ENCODE measurements around the gene RPTOR.

The RPTOR gene

DNA sequence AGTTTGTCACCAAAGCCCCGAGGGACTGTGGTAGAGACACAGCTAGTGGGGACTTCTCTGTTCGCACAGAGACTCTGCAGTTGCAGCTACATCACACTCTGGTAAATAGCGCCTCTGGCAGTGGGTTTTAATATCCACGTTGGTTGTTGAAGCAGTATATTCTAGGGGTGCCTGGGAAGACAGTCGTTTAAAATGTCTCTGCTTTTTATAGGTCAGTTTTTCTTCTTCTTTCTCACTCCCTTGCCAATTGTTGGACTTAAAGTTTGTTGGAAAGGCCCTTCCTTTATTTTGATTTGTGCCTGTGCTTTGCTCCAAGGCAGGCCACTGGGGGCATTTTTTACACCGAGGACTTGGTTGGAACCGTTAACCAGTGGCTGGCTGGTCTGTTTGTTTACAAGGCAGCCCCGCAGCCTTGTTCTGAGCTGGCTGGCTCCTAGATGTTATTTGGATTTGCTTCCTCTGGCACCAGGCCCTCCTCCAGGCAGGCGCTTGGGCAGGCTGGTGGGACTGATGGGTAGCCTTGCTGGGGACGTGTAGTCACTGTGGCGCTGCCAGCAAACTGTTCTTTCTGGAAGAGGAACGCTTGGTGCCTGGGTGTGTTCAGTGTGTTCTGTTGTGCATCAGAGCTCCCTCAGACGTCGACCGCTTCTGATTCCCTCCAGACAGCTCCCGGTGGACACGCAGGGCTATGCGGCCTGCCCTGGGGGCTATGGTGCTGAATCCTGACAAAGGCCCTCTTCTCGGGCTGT, 228.8 kb downstream of the RPTOR start:
- DNase-seq, result no peak

DNA sequence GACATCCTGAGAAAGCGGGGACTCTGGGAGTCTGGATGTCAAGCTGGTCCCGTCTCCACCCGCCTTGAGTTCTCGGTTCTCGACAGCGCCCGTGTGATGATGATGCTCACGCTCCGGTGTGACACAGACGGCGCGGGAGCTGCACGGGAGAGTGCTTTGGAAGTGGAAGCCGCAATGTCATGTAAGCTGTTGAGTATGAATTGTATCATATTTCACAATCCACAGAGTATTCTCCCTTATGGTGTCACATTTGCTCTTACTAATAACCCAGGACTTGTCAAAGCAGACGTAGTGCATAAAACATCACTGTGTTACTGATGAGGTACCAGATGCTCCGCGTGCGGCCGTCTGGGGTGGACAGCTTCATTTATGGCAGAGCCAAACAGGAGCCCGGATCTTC, 229.5 kb downstream of the RPTOR start:
- no peak for DNase-seq

DNA sequence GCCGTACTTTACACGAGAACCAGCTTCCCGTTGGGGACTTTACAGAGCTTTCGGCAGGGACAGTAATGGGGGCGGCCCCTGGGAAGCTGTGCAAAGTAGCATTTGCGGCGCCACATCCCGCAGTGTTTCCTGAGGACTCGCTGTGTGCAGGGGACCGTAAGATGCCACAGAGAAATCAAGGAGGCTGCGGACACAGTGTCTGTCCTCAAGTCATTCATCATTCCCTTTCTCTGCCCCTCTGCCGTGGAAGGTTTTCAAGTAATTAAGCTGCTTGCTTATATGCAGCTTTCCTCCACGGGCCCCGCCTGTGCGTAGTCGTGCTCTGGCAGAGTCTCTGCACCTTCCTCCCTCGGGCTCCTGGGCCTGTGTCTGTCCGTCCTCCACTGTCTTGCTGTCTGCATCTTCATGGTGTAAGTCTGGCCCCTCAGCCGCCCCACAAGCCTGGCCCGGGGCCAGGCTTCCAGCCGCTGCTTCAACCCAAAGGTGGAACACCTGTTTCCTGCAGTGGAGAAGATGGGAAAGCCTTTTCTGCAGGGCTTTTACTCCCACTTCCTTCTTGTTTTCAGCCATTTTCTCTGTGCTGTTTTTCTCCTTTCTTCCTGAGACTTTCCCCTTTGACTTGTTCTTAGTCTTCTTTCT, 230.1 kb downstream of the RPTOR start:
- no peak for DNase-seq

DNA sequence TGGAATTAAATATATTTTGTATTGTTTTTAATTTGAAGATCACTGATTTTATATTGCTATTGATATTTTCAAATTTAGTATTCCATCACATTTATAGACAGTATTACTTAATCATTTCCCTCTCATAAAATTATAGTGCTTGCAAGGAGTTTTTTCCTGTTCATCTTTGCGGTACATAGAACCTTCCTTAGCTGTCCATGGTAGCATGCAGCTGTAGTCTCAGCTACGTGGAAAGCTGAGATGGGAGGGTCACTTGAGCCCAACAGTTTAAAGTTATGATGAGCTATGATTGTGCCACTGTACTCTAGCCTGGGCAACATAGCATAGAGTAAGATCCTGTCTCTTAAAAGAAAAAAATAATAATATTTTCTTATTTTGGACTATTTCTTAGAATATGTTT, 231.2 kb downstream of the RPTOR start:
- DNase-seq, result no peak

DNA sequence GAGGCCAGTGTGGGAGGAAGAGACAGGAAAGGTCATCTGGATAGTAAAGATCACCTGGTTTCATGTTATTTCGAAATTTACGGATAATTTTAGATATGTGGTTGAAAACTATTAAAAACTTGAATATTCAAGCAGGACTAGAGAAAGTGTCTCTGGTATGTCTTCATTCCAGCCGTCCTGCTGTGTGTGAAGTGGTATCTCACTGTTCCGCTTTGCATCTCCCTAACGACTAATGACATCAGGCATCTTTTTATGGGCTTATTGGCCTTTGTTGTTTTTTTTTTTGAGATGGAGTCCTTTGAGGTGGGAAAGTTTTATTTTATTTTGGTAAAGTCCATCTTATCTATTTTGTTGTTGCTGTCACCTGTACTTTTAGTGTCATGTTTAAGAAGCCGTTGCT, 232.6 kb downstream of the RPTOR start:
- DNase-seq, result no peak

DNA sequence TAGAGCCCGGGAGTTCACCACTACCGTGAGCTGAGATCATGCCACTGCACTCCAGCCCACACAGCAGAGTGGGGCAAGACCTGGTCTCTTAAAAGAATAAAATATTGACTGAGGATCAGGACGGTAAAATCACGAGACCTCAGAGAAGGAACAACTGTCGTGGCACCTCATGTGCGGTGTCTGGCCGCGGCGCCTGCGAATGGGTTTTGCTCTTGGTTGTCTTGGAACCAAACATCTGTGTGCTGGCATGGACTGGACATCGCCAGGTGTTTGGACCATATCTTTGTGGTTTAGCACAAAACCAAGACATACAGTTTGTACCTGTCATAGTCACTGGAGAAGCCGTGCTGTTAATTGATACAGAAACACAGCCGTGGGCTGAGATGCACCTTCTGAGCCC, 234.1 kb downstream of the RPTOR start:
- no peak for DNase-seq

DNA sequence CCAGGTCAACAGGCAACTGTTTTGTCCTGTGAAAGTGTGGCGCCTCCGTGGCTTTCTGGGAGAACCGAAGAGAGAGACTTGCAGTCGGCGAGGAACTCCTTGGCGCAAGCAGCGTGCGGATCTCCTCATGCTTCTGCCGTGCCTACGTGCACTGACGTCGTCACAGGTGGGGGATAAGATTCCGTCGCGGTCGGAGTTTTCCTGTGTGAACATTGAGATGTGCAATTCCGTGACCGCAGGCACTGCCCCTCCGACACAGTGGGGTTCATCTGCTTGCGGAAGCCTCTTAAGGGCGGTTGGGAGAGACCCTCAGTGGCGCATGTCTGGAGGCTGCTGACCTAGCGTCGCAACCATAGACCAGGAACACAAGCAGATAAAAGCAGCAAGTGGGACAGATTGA, 234.7 kb downstream of the RPTOR start:
- no peak for DNase-seq

DNA sequence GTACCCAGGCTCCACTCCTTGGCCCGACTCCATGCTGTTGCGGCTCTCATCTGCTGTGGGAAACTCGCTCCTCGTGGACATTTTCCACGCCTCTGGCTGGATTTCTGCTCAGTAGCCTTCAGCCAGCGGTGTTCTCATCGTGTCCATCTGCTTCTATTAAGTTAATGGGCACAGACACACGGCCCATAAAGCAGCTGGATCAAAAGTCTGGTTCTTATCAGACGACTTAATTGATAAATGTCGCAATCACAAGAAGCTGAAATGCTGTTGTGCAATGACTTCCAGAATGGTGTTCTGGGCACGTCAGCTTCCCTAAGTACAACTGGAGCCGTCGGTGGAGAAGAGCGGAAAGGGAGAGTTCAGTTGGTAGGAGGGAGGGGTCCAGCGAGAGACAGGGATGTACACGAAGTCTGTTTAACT, 235.3 kb downstream of the RPTOR start:
- DNase-seq, result no peak

DNA sequence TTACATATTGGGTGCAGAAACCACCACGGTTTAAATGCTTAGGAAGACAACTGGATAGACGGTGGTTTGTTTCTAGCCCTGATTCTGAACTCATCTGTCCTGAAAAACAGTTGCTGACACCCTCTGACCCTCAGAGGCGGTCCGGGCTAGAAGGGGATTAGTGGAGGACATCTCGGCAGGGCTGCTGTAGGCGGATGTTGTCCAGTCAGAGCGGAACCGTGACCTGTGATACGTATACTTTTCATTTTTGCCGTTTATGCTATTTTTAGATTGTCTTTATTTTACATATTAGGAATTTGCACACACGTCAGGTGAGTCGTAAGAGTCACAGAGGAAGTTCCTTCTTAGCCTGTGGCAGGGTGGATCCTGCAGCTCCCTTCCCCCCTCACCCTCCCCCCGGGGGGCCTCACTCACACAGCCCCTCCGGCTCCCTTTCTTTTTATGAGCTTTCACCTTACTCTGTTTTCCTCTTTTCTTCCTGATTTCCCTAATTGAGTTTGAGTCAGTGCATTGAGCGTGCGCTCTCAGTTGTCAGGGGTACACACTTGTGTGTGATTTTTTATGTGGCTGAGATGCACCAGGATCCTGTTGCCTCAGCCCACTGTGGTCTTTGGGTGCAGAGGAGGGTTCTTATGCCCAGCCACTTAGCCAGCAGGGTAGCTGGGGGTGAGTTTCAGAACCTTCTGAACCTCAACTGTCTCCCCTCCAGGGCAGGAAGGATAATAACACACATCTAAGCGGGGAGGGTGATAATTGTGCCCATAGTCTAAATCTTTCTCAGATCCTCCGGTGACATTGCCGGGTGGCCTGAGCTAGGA, 236.0 kb downstream of the RPTOR start:
- DNase-seq, result peak; percentile 37

DNA sequence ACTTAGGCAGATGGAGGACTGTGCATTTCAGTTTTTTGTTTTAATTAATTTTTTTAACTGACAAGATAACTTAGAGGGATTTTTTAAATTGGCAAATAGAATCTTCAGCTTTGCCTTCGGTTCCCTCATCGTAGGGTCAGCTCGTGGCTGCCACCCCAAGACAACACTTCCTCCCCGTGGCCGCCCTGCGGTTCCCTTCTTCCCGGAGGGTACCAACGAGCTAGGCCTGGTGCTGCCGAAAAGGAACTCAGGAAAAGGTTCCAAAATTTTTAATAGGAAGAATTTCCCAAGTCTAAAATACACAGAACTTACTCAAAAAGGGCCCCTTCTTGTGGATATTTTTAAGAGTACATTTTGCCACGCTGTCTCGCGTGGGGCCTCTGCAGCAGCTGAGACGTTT, 236.6 kb downstream of the RPTOR start:
- no peak for DNase-seq

DNA sequence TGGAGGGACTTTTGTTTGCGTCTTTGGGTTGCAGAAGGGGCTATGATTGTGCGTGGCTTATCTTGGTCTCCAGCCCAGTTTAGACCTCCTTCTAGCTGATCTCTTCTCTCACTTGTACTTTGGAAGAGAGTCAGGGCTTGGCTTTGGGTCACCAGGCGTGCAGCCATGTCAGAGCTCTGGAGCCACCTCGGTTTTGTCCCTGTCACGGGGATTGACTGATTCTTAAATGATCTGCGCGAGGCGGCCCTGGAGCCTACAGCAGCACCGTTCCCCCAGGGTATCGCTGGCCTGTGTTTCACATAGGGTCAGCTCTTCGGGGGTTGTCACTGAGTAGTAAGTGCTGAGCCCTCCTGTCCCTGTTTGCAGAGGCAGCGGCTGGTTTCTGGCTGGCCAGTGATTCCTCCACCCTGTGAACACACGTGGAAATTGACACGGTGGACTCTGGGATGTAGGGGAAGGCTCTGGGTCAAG, 237.2 kb downstream of the RPTOR start:
- DNase-seq, result no peak

DNA sequence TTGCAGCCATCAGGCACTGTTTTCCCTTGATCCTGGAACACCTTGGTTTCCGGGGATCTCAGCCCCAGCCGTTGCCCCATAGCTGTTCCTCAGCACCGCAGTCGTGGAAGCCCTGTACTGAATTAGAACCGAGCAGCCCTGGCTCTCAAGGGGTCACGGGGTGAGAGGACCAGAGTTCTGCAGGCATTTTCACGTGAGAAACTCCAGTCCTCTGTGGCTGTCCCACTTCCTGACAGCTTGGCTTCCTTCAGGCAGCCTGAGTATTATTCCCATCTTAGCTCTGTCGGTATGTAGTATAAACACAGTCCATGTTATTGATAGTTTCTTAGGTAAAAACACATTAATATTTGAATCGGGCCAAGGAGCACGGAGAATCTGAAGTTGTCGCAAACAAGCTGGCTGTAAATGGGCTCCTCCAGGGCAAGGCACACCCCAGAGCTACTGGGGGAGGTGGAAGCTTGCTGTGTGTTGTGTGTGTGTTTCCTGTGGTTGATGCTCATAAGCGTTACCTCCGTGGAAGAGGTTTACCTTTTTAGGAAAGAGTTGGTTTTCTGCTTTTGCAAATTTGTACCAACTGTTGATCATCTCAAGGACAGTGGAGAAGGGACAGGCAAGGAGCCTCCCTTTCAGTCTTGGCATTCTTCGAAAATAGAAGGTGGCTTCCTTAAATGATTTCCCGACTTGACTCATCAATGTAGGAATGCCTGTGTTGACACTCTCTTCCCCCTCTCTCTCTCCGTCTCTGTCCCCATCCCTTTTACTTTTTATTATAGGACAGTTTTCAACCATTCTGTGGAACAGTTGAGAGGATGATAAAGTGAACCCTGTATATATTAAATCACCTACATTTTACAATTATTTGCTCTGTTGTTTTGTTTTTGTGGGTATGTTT, 238.1 kb downstream of the RPTOR start:
- no peak for DNase-seq

DNA sequence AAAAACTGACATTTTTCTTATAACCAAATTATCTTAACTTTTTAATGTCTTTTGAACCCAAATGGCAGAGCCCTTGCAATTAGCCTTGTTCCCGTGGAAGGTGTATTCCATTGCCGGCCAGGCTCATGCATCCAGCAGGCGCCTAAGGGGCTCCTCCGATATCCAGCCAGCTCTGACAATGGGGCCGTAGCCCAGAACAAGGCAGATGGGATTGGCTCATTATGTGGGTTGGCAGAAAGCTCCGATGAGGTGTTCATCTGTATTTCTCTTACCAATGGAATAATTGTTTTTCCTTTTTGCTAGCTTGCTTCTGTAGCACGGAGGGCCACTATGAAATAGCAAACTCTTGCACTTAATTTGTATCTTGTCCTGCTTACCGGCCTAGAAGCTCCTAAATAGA, 238.8 kb downstream of the RPTOR start:
- DNase-seq, result no peak

DNA sequence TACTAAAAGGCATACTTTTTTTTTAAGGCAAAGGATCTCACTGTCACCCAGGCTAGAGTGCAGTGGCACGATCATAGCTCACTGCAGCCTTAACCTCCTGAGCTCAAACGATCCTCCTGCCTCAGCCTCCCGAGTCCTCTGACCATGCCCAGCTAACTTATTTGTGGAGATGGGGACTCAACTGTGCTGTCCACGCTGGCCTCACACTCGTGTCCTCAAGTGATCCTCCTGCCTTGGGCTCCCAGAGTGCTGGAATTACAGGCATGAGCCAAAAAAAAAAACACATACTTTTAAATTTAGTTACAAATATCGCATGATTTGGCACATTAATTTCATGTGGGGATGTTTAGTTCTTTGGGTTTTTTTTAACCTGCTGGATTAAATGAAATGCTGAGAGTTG, 239.3 kb downstream of the RPTOR start:
- DNase-seq, result no peak

DNA sequence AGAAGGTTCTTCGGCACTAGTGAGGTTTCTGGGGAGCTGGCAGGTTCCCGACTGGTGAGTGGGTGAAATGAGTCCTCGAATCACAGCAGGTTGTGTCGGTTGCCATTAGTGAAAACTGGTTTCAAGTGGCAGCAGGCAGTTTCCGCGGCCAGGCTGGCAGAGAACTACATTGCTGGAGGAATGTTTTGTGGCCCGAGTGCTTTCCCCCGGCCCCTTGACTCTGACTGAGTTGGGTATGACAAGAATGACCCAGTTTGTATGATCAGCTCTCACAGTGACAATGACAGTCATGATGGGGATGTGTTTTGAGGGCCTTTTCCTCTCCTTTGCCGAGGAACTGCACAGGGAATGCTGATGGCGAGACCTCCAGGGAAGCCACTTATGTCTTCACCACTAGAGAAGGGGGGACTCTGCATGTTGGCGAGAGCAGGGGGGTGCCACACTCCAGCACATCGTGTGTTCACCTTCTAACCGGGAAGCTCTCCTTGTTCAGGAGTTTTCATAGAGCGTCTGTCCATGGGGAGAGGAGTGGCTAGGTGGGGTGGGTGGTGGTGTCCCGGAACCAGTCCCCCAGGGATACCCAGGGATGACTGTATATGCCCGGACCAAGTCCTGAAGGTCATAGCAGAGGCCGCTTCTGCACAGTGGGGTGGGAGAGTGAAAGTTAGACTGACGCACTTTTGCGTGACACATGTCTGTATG, 241.0 kb downstream of the RPTOR start:
- DNase-seq, result peak; percentile 40

DNA sequence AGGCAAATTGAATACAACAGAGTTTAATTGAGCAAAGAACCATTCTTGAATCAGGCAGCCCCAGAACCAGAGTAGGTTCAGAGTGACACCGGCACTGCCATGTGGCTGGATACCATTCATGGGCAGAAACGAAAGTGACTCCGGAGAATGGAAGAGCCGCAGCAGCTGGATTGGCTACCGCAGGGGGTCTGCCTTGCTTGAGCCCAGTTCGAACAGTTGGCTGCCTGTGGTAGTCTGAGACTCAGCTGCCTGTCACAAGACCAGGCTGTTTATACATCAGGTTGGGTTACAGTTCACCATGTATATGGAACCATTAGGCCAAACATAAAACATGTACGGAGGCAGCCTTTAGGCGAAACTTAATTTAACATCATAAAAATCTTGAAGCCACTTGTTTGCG, 241.8 kb downstream of the RPTOR start:
- no peak for DNase-seq

DNA sequence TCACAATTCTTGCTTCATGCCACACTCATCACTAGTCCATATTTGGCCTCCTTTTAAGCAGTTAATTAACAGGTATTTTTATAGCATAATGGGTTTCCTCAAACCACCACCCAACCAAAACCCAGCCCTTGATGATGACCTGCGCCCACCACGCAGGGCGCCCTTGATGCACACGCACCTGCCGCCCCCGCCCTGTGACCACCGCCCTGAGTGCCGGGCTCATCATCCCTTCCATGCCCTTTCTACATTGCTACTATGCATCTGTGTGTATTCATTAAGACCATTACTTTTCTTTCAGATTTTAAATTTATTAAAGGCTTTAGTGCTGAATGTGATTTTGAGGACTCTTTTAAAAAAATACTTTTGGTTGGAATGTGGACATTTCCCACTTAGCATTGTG, 242.2 kb downstream of the RPTOR start:
- no peak for DNase-seq

DNA sequence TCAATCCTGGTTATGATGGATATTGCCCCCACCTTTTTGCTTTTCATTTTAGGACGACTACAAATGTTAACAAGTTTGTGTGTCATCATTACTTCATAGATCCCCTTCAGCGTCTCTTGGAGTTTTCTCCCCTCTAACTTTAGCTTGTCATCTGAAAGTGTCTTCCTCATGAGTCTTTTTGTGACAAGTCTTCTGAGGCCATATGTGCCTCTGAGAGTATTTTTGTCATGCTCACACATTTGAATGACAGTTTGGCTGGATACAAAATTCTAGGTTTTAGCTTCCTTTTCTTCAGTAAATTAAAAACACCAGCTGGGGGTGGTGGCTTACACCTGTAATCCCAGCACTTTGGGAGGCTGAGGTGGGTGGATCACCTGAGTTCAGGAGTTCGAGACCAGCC, 243.2 kb downstream of the RPTOR start:
- DNase-seq, result no peak

DNA sequence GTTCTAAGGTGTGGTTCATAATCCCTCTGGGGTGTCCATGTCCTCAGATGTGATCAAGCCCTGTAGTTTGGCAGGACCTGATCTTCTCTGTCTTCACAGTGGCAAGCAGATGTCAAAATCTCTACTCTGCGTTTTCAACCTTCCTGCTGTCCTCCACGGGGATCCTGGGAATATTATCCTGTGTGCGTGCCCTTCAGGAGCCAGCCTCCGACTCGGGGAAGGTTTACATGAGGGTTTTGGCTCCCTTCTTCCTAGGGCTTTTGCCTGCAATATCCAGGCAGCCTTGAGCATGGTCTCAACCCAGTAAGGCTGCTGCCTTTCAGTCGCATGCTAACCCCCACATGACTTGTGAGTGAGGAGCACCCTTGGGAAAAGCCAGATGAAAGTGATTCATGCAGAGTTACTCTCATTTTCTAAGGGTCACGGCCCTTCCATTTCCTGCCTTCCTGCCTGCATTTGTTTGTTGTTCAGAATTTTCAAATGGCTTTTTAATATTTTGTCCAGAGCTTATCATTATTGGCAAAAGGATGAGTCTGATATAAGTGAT, 244.8 kb downstream of the RPTOR start:
- DNase-seq, result no peak

DNA sequence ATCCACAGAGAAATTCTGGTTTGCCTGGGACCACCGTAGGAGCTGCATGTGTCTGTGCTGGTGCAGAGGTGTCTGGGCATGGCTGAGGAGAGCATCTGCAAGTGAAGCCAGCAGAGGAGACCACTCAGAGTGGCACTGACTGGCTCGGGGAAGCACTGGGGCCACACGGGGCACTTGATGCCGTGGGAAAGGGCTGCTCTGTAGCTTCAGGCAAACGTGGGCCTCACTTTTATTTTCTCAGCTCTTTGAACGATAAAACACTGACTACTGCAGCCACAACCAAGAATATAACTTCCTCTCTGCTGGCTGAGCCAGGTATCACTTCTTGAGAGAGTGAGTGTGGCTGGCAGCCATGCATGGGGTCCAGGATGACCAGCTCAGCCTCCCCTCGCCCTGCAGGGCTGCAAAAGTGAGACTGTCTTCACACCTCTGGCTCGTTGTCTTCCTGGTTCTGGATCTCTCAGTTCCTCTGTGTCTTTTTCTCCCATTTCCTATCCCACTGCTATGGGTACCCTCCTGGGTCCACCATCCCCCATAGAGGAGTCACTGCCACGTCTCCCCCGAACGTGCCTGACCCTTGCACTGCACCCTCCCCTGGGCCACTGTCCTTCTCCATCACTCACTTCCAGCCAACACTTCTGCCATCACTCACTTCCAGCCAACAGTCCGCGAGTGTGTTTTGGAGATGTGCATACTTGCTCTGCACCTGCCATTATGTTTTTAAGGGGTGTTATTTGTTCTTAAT, 245.6 kb downstream of the RPTOR start:
- DNase-seq, result no peak

Data from stimulated activated CD4-positive, alpha-beta T cell treated with anti-CD3 and anti-CD28 coated beads, Interleukin-4, amount 100 ng/mL, for 1 hour (primary cell).